Left lung (tissue), 10 donors: ENCODE data around the gene RNF187. TPM values are rescaled to one million over a fixed set of nuclear protein-coding genes. Genes with fewer than 3 reads are reported as not detected.

Experiments used
- ATAC-seq: fragments of 200-7000 bp; cut with Tn5 transposase; one replicate; pipeline ENCODE4 v1.9.1; 2020; ENCODE audit warnings: moderate library complexity
- DNase-seq, 4 donors: peaks; one replicate each; pipeline ENCODE4 v3.0.0-alpha.2; 2013 to 2020
- H3K27ac ChIP-seq, 2 donors: fragments of 200-600 bp; sonication (generic) in 1 of 2; one replicate each; pipeline versions ENCODE4 v1.5.0 to v1.8.0; 2020 to 2021
- H3K27me3 ChIP-seq, 2 donors: fragments of 200-600 bp; sonication (generic) in 1 of 2; one replicate each; pipeline versions ENCODE4 v1.5.0 to v1.8.0; 2020 to 2021
- H3K36me3 ChIP-seq, 2 donors: fragments of 200-600 bp; sonication (generic) in 1 of 2; one replicate each; pipeline versions ENCODE4 v1.5.0 to v1.8.0; 2020 to 2021
- H3K4me1 ChIP-seq, 2 donors: fragments of 200-600 bp; one replicate each; pipeline ENCODE4 v1.8.0; 2021
- H3K4me3 ChIP-seq, 2 donors: fragments of 200-600 bp; sonication (generic) in 1 of 2; one replicate each; pipeline versions ENCODE4 v1.5.0 to v1.8.0; 2020 to 2021; ENCODE audit warnings: mild to moderate bottlenecking in 1 of 2
- H3K9me3 ChIP-seq, 2 donors: fragments of 200-600 bp; sonication (generic) in 1 of 2; one replicate each; pipeline versions ENCODE4 v1.5.0 to v1.8.0; 2020 to 2021
- CTCF ChIP-seq, 2 donors: fragments of 200-600 bp; sonication (generic) in 1 of 2; IDR thresholded peaks; one replicate each; pipeline versions ENCODE4 v1.5.0 to v1.8.0; 2021; ENCODE audit warnings: antibody characterized with exemption in 2 of 2
- intact Hi-C, 2 donors: fragments of 100-400 bp; cut with DNase I; formaldehyde crosslinking; loops; one replicate each; pipeline versions ENCODE4 v1.11.2 to v1.14.2; 2022
- polyA plus RNA-seq, 6 donors: library from polyadenylated mRNA; unstranded; fragments of 120-200 nt; gene quantifications; one replicate each; pipeline ENCODE4 v1.2.1, GENCODE V29; 2013; ENCODE audit not compliant: insufficient read length in 6 of 6
- total RNA-seq, 2 donors: library from RNA; stranded (reverse); fragmentation: NEBNext Ultra II Directional; extraction: Animal tissue kit (Norgen Biotek cat#: 25700); gene quantifications; one replicate each; pipeline ENCODE4 v1.2.1, GENCODE V29; 2021
- donor health status: DM: no; HTN: yes; CAD: no.
- donor health status: DM: no; HTN: no; CAD: no.

RNF187 gene
- total and polyA plus RNA-seq, 8 donors, result 60.2 to 103 (median 78.4) TPM

- H3K9me3 ChIP-seq, result no peaks in the 10 kb centered on the region
- no peak for TF ChIP-seq CTCF (IDR thresholded peaks at IDR 0.05)
- ATAC-seq (no peak), DNase-seq (no peak)
- H3K36me3 ChIP-seq, result no peaks in the 10 kb centered on the region
- no peak overlapping the region for H3K4me3 ChIP-seq
- no peak overlapping the region for H3K27ac ChIP-seq
- peaks cover 0 to 18% of the 10 kb centered on the region in 2 donors for H3K4me1 ChIP-seq
- H3K27me3 ChIP-seq, result peaks cover 10 to 29% of the 10 kb centered on the region in 2 donors
- intact Hi-C loops, result no loop called here
Observed at GRCh38 chr1:228475812-228476211, 11.4 kb upstream of the RNF187 start.

GRCh38 chr1:228477263-228477662 lies 9.9 kb upstream of the RNF187 start:
- TF ChIP-seq CTCF (IDR thresholded peaks at IDR 0.05), result no peak
- Histone ChIP-seq H3K9me3 (no peaks in the 10 kb centered on the region), H3K27ac (no peak overlapping the region), H3K4me1 (peaks cover 0 to 15% of the 10 kb centered on the region in 2 donors), H3K4me3 (no peak overlapping the region), H3K27me3 (peaks cover 0 to 15% of the 10 kb centered on the region in 2 donors), H3K36me3 (no peaks in the 10 kb centered on the region)
- DNase-seq, result no peak
- ATAC-seq, result no peak
- intact Hi-C loops, result no loop called here

- DNase-seq, result no peak
- Histone ChIP-seq H3K4me1 (peaks cover 0 to 7% of the 10 kb centered on the region in 2 donors), H3K4me3 (no peak overlapping the region), H3K27ac (no peak overlapping the region), H3K27me3 (peaks cover 0 to 5% of the 10 kb centered on the region in 2 donors), H3K9me3 (no peaks in the 10 kb centered on the region), H3K36me3 (no peaks in the 10 kb centered on the region)
- TF ChIP-seq CTCF (IDR thresholded peaks at IDR 0.05), result no peak
- no peak for ATAC-seq
- intact Hi-C loops, result no loop called here
Observed at GRCh38 chr1:228478326-228478725, 8.9 kb upstream of the RNF187 start.

- no peaks in the 10 kb centered on the region for H3K36me3 ChIP-seq
- no peak for TF ChIP-seq CTCF (IDR thresholded peaks at IDR 0.05)
- intact Hi-C loops, result no loop called here
- no peak overlapping the region for H3K27ac ChIP-seq
- no peaks in the 10 kb centered on the region for H3K9me3 ChIP-seq
- peaks cover 0 to 5% of the 10 kb centered on the region in 2 donors for H3K27me3 ChIP-seq
- no peak overlapping the region for H3K4me3 ChIP-seq
- H3K4me1 ChIP-seq, result peaks cover 0 to 6% of the 10 kb centered on the region in 2 donors
- ATAC-seq (peak; percentile 35), DNase-seq (peak in 1 of 4 donors; percentile 37)
Observed at GRCh38 chr1:228478912-228479711, 8.1 kb upstream of the RNF187 start.

- ATAC-seq, result no peak
- Histone ChIP-seq H3K27ac (no peak overlapping the region), H3K9me3 (no peaks in the 10 kb centered on the region), H3K27me3 (no peaks in the 10 kb centered on the region), H3K4me3 (no peak overlapping the region), H3K4me1 (peaks cover 6 to 28% of the 10 kb centered on the region in 2 donors), H3K36me3 (no peaks in the 10 kb centered on the region)
- intact Hi-C loops, result no loop called here
- no peak for DNase-seq
- TF ChIP-seq CTCF (IDR thresholded peaks at IDR 0.05), result no peak
Observed at GRCh38 chr1:228483789-228484188, 3.4 kb upstream of the RNF187 start.
